Measurements from ENCODE around the gene DAPK1.

DNA sequence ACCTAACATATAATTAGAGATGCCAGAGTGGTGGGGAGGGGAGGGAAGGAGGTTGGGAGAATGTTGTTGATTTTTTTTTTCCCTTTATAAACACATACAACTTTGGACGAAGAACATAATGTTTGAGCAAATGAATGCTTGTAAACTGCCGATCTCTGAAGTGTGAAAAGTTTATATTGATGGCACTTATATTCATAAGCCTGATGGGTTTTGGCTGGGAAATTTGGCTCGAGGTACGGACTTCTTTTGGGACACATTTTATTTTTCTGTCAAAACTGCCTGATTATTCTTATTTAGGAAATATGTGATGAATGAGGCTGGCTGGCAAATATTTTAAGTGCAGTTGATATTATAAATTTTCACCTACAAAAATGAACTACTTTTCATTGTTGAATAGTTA lies 9.9 kb downstream of the DAPK1 start:
- TF ChIP-seq, protein P1, sequence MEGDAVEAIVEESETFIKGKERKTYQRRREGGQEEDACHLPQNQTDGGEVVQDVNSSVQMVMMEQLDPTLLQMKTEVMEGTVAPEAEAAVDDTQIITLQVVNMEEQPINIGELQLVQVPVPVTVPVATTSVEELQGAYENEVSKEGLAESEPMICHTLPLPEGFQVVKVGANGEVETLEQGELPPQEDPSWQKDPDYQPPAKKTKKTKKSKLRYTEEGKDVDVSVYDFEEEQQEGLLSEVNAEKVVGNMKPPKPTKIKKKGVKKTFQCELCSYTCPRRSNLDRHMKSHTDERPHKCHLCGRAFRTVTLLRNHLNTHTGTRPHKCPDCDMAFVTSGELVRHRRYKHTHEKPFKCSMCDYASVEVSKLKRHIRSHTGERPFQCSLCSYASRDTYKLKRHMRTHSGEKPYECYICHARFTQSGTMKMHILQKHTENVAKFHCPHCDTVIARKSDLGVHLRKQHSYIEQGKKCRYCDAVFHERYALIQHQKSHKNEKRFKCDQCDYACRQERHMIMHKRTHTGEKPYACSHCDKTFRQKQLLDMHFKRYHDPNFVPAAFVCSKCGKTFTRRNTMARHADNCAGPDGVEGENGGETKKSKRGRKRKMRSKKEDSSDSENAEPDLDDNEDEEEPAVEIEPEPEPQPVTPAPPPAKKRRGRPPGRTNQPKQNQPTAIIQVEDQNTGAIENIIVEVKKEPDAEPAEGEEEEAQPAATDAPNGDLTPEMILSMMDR (IDR thresholded peaks at IDR 0.05), result no peak
- TF ChIP-seq POLR2A (IDR thresholded peaks at IDR 0.05), result no peak
